C4-2B (cell line): ENCODE measurements around the gene SLC7A10.

Source experiments
- H3K27ac ChIP-seq: fragments of 450-650 bp; 2 replicates; pipeline ENCODE4 v1.5.1; 2017
- ZFX ChIP-seq: fragments of 450-650 bp; IDR thresholded peaks from 2 replicates; pipeline ENCODE4 v1.6.1; 2017
- TF ChIP-seq, protein P1 (sequence below): fragments of 450-650 bp; conservative IDR thresholded peaks from 2 replicates; pipeline ENCODE4 v1.5.1; 2017; ENCODE audit warnings: mild to moderate bottlenecking

Gene SLC7A10

GRCh38 chr19:33161201-33161600, 64.4 kb downstream of the SLC7A10 start:
- H3K27ac ChIP-seq, result no peak overlapping the region
- TF ChIP-seq, protein P1, sequence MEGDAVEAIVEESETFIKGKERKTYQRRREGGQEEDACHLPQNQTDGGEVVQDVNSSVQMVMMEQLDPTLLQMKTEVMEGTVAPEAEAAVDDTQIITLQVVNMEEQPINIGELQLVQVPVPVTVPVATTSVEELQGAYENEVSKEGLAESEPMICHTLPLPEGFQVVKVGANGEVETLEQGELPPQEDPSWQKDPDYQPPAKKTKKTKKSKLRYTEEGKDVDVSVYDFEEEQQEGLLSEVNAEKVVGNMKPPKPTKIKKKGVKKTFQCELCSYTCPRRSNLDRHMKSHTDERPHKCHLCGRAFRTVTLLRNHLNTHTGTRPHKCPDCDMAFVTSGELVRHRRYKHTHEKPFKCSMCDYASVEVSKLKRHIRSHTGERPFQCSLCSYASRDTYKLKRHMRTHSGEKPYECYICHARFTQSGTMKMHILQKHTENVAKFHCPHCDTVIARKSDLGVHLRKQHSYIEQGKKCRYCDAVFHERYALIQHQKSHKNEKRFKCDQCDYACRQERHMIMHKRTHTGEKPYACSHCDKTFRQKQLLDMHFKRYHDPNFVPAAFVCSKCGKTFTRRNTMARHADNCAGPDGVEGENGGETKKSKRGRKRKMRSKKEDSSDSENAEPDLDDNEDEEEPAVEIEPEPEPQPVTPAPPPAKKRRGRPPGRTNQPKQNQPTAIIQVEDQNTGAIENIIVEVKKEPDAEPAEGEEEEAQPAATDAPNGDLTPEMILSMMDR, result no peak
- TF ChIP-seq ZFX, result no peak

- TF ChIP-seq, protein P1, result no peak
- TF ChIP-seq ZFX, result no peak
- no peak overlapping the region for H3K27ac ChIP-seq
These were observed 65.8 kb downstream of the SLC7A10 start for GRCh38 chr19:33159893-33160292.

- TF ChIP-seq, protein P1, result no peak
- TF ChIP-seq ZFX, result no peak
- no peak overlapping the region for H3K27ac ChIP-seq
These were observed 66.5 kb downstream of the SLC7A10 start for GRCh38 chr19:33159149-33159548.
